GM18868 (cell line): ENCODE results near the gene PRKCE.

Experiments used
- ATAC-seq: cut with Tn5 transposase; IDR thresholded peaks from one replicate; pipeline ENCODE4 v1.9.1; 2021; ENCODE audit warnings: mild to moderate bottlenecking, moderate library complexity; ENCODE audit not compliant: unreplicated experiment

PRKCE gene

DNA sequence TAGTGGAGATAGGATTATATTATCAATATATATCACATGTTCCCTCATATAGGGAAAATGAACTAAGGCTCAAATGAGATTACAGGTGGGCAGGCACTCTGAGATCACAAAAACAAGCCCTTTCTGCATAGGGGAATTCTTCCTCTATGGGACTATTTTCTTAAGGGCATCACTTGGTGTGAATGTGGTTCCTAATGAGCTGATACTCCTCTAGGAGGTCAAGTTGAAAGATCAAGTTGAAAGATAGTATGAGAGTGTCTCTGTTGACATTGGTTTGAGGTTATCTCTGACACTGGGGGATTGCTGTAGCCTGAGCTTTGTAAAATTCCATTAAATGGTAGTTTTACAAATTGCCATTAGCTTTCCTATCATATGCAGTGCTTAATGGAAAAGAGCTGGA, 270.4 kb downstream of the PRKCE start:
- peak; percentile 53 for ATAC-seq

DNA sequence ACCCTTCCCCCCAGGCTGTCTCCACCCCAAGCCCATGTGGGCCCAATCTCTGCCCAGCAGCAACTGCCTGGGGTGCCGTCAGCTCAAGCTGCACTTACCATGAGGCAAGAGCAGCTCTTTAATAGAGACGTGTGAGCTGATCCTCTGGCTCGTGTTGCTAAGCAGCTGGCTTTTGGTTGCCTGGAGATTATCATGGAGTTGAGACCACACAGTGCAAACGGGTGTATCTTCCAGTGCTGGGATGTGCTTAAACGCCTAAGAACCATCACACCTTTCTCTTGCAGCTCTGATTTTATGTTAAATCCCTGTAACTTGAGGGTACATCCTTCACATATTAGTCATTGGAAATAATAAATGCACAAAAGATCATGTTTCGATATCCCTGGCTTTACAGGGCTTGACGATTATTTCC, 271.1 kb downstream of the PRKCE start:
- no peak for ATAC-seq

DNA sequence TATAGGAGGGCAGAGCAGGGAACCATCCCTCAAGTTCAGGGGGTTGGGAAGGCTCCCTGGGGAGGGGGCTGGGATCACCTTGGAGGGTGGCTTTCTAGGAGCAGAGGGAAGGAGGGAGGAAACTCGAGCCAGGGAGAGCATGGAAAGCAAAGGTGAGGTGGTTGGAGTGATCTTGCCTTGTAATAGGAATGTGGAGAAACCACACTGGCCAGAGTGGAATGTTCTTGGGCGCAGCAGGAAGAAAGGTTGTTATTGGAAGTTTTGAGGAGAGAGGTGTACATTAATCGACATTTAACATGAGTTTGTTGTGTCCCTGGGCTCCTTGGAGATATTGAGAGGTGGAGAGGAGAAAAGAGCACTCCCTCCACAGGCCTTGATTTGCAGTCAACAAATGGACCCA, 272.2 kb downstream of the PRKCE start:
- ATAC-seq: no peak

DNA sequence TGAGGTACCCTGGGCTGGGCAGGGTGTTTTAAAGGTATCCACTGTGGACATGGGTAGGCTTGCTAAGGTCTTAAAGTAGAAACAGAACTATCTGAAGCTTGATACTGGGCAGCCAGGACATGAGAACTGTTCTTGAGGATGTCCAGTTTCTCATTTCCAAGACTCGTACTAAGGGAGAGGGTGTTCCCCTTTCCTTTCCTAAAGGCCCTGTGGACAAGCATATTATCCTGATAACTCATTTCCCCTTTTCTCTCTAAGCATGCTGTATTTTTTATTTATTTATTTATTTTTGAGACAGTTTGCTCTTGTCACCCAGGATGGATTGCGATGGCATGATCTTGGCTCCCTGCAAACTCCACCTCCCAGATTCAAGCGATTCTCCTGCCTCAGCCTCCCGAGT, 273.6 kb downstream of the PRKCE start:
- ATAC-seq: no peak

DNA sequence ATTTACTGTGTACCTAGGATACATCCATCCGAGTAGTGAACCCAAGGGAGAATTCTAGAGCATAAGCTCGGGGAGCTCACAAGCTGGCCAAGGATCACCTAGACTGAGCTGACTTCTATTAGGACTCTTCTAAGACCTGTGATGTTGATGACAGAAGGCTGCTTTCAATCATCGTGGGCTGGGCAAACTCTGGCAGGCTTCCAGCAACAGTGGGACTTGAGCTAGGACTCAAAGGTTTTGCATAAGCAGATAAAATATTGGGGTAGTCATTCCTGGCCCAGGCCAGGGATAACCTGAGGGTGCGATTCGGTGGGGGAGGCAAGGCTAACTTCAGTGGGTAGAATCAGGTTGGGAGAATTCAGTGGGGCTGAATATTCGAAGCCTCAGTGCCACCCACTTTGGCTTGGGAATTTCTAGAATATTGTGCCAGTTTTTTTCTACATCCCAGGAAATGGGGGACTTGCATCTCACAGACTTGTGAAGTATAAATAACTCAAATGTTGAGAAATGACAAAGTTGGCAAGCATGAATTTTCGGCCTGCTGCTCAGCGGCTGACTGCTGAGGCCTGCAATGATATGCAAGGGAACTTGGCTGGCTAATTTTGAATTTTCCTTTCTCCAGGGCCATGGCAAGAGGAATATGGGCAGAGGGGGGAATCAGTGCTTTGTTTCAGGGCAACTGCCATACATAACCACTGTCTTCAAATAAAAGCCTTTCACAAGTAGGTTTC, 274.3 kb downstream of the PRKCE start:
- no peak for ATAC-seq

DNA sequence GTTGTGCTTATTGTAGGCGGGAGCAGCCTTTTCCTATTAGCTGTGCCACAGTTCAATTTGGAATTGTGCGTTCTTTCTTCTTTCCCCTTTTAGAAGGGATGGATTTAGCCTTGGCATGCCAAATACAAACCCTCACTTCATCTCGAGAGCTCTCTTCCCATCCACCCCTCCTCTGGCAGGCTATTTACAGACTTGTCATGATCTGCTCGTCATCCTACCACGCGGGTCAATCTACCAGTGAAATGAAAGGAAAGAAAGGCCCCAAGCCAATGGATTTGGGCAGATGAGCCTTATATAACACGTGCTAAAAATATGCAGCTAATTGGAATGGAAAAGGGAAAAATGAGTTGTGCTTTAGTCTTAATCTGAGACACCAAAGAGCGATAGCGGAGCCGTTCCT, 277.5 kb downstream of the PRKCE start:
- ATAC-seq: no peak

DNA sequence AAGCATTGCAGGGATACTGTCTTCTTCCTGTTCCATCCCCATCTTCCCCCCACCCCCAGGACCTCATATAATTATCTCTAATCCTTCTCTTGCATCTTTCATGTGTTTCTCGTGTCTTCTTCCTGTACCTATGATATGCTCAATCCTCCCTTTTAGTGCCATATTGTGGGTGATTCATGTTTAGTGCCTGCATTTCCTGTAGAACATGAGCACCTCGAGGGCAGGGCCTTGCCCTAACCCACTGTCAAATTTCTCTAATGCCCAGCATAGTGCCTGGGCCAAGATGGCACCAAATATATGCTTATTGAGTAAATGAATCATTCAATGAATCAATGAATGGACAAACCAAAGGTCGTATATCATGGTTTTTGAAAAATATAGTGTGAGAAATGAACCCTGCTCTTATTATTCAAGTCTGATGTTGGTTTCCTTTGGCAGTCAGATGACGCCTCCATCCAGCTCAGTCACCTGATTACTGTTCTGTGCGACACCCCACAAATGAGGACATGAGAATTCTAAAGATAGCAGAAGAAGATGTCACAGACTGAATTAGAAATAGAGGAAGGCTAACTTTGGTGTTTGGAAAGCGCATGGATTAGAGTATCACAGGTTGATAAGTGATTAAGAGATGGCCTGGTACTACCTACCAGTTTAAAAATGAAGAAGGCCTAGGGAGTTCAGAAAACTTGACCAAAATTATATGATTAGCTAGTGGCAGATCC, 278.4 kb downstream of the PRKCE start:
- peak; percentile 42 for ATAC-seq

DNA sequence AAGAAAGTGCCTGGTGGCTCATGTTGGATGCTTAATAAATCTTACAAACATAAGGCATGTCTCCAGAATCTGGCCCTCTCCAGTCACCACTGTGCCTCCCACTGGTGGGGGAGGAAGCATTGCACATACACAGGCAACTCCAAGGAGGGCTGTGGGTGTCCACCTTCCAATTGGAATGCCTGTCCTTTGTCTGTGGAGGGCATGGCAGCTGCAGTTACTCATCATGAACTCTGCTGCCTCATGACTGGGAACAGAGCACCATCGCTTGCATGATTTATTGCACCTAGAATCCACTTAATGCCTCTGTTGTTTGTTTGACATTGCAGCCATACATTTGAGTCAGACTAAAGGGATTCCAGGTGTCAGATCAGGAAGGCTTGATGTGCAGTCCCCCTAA, 278.9 kb downstream of the PRKCE start:
- peak; percentile 10 for ATAC-seq

DNA sequence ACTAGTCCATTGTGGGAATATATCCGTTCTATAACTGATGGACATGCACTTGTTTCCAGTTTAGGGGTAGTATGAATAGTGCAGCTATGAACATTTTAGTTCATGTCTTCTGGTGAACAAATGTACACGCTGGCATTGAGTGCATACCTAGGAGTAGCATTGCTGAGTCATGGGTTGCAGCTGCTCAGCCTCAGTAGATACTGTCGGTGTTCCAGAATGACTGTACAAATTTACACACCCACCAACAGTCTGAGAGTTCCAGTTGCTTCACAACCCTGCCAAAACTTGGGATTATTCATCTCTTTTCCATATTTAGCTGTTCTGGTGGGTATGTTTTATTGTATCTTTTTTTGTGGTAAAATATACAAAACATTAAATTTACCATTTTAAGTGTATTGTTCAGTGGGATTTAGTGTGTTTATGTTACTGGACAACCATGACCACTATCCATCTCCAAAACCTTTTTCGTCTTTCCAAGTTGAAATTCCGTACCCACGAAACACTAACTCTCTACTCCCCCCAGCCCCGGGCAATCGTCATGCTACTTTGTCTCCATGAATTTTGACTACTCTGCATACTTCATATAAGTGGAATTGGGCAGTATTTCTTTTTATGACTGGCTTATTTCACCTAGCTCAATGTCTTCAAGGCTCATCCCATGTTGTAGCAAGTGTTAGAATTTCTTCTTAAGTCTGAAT, 281.0 kb downstream of the PRKCE start:
- no peak for ATAC-seq

DNA sequence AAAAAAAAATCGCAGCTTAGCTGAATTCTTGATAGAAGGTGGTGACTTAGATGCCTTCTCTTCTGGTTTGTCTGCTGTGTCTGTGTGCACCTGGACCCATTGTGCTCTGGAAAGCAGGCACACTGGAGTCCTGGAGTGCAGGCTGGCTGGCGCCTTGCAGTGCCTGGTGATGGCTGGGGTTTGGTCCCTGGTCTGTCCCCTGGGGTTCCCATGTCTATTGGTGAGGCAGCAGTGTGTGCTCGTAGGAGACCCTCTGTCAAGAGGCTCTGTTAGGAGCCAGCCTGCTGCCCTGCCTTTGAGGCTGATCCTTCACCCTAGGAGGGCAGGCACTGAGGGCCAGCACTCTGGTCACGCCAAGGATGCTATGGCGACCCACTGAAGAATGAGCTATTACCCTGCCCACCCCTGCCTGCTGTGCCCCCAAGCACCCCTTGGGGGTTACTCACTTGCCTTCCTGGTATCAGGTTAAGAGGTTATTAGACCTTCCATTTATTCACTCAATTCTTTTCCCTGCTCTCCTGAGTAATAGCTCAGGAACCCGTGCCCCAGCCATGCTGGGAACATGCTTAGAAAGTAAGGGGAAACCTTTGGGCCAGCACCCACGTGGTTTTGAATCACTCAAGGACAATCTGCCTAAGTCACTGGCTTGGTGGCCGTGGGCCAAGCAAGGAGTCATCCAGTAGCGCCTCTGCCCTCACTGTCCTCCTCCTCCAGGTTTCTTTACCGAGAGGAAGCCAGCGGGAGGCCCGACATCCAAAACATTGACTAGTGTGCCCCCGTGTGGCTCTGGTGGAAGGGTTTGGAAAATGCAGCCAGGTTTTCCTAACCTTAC, 284.5 kb downstream of the PRKCE start:
- ATAC-seq: peak; percentile 57

DNA sequence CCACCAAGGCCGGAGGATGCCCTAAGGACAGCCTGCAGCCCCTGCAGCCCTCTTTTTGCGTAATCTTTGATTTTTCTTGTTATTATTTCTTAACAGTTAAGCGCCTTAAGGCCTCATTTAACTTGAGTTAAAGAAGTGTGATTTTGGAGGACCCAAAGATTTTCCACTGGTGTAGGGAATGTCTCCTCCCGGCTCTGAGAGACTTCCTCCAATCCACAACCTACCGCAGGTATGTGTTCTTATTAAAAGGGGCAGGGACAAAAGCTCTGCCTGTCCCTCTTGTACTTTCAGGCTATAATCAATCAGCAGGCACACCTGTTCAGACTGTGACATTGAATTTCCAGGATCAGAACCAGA, 285.1 kb downstream of the PRKCE start:
- ATAC-seq: no peak

DNA sequence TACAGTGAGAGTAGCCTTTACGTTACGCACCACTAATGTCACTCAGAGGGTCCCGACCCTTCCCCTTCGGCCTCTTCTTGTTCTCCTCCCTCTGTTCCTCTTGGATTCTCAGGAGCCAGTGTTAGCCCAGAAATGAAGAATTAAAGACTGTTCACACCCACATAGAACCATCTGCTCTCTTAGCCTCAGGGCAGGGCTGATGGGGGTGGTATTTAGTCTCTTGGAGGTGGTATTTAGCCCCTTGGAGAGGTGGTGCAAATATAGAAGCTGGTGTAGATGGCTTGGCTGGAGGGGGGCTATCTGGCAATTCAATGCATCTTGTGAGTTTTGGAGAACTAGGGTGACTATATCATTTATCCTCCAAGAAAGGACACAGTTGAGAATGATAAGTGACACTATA, 286.5 kb downstream of the PRKCE start:
- ATAC-seq: no peak

DNA sequence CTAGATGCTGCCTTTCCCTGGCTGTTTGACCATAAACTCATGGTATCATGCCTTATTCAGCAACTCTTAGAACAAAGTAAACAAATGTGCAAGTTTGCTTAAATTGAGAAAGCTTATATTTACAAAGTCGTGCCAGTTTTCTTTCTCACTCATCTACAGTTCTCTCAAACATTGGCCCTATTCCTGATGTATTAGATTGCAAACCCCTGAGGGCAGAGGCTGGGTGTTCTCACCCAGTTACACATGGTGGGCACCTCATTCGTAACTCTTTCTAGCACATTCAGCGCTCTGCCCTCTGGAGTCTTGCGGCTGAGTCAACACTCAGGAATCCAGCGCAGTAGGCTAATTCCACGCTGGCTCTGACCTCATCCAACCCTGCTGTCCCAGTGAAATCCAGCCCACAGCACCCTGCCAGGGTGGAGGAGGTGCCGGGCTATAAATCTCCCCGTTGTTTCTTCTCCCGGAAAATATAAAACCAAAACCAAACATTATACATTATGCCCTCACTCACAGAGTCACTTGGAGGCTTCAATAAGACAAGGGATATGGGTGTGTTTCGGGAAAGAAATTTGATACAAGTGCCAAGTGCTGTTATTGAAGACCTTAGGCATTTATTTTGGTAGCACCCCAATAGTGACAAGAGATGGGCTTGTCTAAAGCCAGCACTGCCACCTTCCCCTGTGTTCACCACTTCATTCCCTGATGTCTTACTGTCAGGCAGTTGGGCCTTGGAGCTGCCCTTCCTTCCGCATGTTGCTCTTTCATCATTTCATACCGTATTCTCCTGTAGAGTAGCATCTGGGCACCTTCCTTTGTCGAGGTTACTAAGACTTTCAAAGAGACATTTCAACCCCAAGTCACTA, 287.4 kb downstream of the PRKCE start:
- no peak for ATAC-seq

DNA sequence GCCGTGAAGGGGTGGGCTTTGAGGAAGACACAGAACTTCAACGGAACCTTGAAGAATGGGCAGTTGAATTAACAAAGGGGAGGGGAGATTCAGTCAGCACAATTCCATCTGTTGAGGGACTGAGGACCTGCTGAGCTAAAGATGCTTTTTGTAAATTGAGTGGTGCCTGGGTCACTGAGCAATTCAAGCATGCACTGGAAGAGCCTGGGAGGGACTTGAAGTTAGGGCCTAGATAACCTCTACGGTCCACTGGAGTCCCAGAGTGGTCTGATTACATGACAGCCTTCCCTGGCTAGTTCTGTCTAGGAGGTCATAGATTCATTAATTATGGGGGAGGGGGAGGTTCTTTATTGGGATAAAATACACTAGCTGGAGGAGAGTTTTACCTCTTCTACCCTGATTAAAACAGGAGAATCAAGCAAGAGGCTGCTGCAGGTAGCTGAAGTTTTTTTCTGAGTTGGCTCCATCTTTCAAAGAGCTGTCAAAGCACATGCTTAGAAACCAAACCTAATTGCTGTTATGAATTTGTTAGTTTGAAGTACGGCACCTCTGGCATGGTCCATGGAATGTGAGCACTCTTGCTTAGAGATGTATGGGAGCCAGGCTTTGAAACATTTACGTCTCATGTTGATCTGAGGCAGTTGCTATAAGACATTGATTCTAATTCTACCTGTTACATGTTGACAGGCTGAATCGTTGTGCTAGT, 290.2 kb downstream of the PRKCE start:
- no peak for ATAC-seq

DNA sequence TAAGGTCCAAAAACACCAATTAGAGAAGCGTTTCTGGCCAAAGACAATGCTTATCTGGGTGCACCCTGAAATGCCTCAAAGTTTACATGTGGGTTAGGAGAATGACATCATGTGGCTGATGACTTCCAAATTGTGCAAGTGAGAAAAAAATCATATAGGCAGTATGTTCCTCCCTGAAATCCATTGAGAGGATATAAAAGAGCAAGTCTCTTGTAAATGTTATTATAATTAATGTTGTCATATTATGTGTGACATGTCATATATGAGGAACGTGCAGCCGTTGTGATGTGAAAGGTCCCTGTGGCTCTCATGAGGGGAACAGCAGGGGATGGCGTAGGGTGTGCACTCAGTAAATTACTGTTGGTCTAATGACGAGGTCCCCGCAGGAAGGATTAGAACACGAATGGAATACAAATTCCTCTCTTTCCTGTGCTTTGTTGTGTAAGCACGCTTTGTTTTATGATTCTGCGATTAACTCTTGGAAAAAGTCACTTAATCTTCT, 290.8 kb downstream of the PRKCE start:
- no peak for ATAC-seq

DNA sequence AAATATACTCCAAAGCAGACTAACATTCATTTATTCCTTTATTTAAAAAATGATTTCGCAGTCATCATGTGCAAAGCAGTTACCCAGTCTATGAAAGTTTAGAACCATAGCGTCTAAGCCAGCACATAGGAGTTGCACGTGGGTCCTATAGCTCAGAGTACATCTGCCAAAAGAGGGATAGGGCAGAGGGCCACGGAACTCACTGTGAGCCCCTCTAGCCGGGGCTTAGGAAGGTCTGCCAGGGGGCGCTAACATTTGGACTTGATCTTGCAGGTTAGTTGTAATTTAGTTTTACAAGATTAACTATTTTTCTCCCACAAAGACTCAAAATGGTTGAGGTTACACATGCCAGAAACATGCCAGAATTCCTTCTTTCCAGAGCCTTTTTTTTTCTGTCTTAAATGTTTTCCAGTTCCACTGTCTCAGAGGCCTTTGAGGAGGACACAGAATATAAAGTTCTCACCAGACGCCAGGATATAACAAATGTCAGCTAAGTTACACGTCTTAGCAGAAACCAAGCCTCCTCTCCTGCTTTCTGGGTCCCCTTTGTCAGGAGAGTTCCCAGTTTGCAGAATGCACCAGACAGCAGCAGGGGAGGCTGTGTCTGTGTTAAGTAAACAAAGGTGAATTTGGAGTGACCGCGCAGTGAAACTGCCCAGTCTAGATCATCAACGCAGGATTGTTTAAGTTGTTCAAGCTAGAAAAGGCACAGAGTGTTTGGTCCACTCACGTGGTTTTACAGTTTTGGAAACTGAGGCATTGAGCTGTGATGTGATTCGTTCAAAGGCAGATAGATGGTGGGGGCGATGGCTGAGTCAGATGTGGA, 292.0 kb downstream of the PRKCE start:
- no peak for ATAC-seq

DNA sequence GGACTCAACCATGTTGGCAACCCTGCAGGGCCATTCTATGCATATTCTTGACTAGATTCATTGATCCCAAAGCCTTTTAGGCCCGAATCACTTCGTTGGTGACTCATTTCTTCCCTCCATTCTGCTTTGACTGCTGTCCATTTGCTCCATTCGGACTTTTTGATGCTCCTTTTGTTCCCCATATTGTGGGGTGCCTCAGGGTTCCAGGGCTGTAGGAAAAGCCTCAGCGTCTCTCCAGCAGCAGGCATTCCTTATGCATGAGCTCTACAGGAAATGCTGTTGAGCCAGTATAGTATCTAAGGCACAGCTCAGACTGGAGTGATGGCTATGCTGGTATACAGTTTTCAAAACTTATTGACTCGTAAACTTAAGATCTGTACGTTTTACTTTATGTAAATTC, 292.6 kb downstream of the PRKCE start:
- ATAC-seq: no peak

DNA sequence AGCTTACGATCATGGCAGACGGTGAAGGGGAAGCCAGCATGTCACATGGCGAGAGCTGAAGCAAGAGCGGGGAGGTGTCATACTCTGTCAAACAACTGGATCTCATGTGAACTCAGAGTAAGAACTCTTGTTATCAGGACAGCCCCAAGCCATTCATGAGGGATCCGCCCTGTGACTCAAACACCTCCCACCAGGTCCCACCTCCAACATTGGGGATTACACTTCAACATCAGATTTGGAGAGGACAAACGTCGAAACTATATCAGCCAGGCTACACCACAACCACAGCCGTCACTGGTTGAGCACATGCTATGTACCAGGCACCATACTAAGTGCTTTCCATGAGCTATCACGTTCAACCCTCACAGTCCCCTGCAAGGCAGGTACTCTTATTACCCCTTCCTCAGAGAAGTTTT, 293.8 kb downstream of the PRKCE start:
- ATAC-seq: no peak

DNA sequence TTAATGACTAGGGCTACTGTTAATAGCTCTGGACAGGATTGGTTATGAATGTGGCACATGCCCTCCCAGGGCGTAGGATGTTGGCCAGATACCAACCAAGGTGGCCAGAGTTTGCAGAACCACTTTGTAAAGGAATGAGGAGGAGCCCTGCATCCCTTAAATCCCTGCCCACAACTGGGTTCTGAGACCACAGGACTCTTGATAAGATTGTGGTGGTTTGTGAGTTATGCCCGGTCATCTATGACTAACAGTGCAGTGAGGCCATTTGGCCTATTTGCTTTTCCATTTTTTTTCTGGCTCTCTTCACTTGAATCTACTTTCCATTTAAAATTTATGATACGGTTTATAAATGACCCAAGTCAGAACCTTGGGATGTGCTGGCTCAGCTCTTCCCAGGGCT, 294.5 kb downstream of the PRKCE start:
- ATAC-seq: no peak
